WTC11 (cell line): ENCODE results near the gene SNX5.

Experiments used
- CREB1 ChIP-seq: sonication (generic); formaldehyde crosslinking; IDR thresholded peaks from 2 replicates; pipeline ENCODE4 v1.8.0; 2023; ENCODE audit warnings: mild to moderate bottlenecking, missing genetic modification reagents
- CTCF ChIP-seq: fragments of 200-600 bp; IDR thresholded peaks from 2 replicates; pipeline ENCODE4 v1.8.0; 2022; ENCODE audit warnings: antibody characterized with exemption
- ESRRA ChIP-seq: sonication (generic); formaldehyde crosslinking; IDR thresholded peaks from 2 replicates; pipeline ENCODE4 v1.8.1; 2022; ENCODE audit warnings: mild to moderate bottlenecking, missing genetic modification reagents, borderline replicate concordance
- KAT7 ChIP-seq: sonication (generic); formaldehyde crosslinking; IDR thresholded peaks from 2 replicates; pipeline ENCODE4 v1.8.1; 2023; ENCODE audit warnings: missing genetic modification reagents, mild to moderate bottlenecking, borderline replicate concordance
- PRDM15 ChIP-seq: sonication (generic); formaldehyde crosslinking; IDR thresholded peaks from 2 replicates; pipeline ENCODE4 v1.8.0; 2022; ENCODE audit warnings: missing genetic modification reagents
- SMAD3 ChIP-seq: sonication (generic); formaldehyde crosslinking; IDR thresholded peaks from 2 replicates; pipeline ENCODE4 v1.8.0; 2022; ENCODE audit warnings: missing genetic modification reagents, mild to moderate bottlenecking, borderline replicate concordance
- STAT6 ChIP-seq: sonication (generic); formaldehyde crosslinking; conservative IDR thresholded peaks from 2 replicates; pipeline ENCODE4 v1.8.1; 2023; ENCODE audit warnings: mild to moderate bottlenecking, low read depth, missing genetic modification reagents, moderate library complexity
- USF2 ChIP-seq: sonication (generic); formaldehyde crosslinking; IDR thresholded peaks from 2 replicates; pipeline ENCODE4 v1.8.1; 2023; ENCODE audit warnings: mild to moderate bottlenecking, missing genetic modification reagents, moderate library complexity
- ZNF281 ChIP-seq: sonication (generic); formaldehyde crosslinking; IDR thresholded peaks from 2 replicates; pipeline ENCODE4 v1.8.0; 2023; ENCODE audit warnings: mild to moderate bottlenecking, missing genetic modification reagents
- ZNF317 ChIP-seq: sonication (generic); formaldehyde crosslinking; IDR thresholded peaks from 2 replicates; pipeline ENCODE4 v1.8.1; 2023; ENCODE audit warnings: low read depth, mild to moderate bottlenecking, moderate library complexity, missing genetic modification reagents, borderline replicate concordance

- TF ChIP-seq CTCF, result no peak
- TF ChIP-seq ZNF317, result no peak
- no peak for TF ChIP-seq SMAD3
- no peak for TF ChIP-seq USF2 (CRISPR knock-in tag)
- TF ChIP-seq CREB1 (CRISPR knock-in tag), result no peak
- no peak for TF ChIP-seq KAT7 (CRISPR knock-in tag)
- no peak for TF ChIP-seq PRDM15 (CRISPR knock-in tag)
- no peak for TF ChIP-seq STAT6
- no peak for TF ChIP-seq ESRRA
- no peak for TF ChIP-seq ZNF281 (CRISPR knock-in tag)
Observed at GRCh38 chr20:17949899-17950298, 18.7 kb downstream of the SNX5 start.
